HG02973 (cell line): Measurements from ENCODE around the gene PCNX2.

Source experiments
- ATAC-seq: cut with Tn5 transposase; IDR thresholded peaks from one replicate; pipeline ENCODE4 v1.9.1; 2021; ENCODE audit warnings: moderate library complexity; ENCODE audit not compliant: unreplicated experiment

PCNX2 gene

DNA sequence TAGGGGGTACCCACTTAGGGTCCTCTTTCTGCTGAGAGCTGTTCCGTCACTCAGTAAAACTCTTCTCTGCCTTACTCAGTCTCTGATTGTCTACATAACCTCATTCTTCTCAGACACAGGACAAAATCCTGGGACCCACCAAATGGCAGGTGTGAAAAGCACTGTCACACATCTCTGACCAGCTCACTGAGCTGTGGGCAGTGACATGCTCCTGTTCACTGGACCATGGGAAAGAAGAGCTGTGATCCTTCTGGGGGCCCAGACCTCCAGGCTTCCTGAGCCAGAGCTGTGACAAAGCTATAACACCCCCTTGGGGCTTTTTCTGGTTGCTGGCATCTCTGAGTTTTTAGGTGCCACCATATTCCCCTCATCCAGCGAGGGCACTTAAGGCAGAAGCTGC lies 229.4 kb downstream of the PCNX2 start:
- ATAC-seq = no peak

GRCh38 chr1:233065685-233066084 lies 229.8 kb downstream of the PCNX2 start:
- no peak for ATAC-seq

DNA sequence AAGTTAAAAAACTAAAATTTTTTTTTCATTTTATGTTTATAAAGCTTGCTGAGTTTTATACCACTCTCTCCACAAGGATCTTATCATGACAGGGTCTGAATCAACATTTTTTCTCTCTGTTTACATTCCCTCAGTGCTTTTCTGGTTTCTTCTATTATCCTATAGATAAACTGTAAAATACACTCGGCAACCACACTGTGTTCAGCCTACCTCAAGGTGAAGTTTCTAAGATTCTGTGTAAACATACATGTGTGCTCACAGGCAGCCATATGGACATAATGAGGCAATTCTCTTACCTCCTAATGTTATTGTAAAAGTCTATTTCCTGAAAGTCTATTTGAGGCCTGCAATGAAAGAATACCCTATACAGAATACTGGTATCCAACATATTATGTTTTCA lies 230.5 kb downstream of the PCNX2 start:
- ATAC-seq = no peak

GRCh38 chr1:233063462-233063861 lies 232.1 kb downstream of the PCNX2 start:
- no peak for ATAC-seq

GRCh38 chr1:233061265-233061664 lies 234.3 kb downstream of the PCNX2 start:
- no peak for ATAC-seq

GRCh38 chr1:233060461-233060994 lies 235.0 kb downstream of the PCNX2 start:
- no peak for ATAC-seq

DNA sequence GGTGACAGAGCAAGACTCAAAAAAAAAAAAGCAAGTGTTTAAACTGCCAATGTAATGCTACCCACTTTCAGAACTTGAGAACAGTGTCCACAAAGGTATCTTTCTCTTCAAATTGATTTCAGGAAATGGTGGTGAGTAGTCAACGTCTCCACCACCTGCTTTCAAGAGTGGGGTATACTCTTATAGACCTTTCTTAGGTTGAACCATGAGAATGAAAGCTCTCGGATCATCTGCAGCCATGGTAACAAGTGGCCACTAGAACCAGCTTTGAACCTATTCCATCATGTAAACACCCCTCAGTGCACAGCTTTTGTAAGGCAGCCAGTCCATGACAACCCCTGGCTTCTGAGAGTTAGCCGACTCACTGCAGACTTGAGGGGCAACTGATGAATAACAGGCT lies 237.7 kb downstream of the PCNX2 start:
- no peak for ATAC-seq

DNA sequence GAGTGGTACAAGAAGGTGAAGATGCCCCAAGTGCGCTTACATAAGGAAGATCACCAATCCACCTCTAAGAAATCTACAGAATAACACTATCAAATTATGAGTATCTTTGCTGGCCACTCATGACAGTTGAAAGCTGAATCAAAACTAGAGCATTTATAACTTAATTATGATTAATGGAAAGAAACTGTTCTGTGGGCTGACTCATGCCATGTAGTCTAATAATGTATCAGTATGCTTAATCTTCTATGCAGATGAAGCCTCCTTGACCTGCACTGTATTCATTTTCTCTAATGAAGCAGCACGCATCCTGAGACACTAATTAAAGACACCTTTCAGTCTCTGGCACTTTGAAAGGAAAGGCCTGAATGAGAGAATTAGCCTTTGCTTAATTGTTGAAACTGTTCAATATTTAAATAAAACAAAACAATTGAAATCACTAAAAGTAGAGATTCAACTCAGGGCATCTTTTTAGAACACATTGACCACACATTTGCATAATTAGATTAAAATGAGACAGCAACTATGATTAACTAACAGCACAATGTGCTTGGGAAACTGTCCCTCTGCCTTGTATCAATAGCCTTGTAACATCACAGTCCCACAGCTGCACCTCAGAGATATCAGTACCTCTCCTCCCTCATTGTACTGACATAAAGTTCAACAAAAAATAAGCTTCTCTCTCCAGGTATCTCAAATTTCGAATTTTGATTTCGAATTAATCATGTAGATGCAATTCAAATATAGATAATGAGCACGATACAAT lies 239.5 kb downstream of the PCNX2 start:
- no peak for ATAC-seq

DNA sequence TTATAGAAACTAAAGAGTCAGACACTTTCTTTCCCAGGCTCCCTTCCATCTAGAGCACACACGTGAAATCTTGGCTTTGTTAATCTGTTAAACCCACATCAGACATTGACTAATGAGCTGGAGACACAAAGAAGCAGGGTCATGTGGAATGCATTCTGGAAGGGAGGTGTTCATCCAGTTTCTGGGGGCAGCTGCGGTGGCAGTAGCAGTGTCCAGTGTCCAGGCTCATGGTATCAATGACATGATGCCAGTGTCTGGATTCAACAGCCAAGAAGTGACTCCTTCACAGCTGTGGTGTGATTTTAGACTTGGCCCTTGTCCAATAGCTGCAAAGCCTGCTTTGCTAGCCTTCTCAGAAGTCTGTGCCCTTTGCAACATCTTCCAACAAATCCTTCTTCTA lies 249.9 kb downstream of the PCNX2 start:
- ATAC-seq = no peak

DNA sequence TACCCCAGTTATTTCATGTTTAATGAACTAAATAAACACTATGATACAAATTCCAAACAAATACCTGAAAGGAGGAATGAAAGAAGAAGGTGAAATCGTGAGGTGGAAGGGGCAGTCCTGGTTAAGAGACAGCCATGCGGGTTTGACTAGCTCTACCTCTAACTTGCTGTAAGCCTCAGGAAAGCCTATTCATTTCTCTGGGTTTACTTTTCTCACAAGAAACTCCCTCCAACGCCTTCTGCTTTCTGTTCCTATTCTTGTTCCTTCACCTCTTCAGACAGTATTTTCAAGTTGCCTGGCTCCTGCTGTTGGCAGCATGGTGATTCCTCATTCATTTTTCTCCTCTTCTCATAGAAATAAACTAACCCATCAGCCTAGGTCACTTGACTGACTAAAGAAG lies 252.7 kb downstream of the PCNX2 start:
- ATAC-seq = no peak

DNA sequence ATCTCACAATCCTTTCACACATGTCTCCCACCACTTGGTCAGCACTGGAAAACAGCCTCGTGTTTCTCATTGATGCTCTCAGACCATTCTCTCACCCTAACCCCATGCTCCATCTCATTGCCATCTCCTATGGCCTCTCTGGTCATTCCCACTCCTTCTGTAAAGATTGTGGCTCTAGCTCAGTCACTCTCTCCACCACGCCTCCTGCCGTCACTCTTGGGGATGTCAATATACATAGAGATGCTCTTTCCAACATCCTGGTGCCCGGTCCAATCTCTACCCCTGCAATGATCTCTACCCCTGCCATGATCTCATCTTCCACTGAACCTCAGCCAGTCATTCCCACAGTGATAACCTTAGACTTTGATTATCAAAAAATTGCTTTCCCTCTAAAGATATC lies 255.0 kb downstream of the PCNX2 start:
- ATAC-seq = no peak

DNA sequence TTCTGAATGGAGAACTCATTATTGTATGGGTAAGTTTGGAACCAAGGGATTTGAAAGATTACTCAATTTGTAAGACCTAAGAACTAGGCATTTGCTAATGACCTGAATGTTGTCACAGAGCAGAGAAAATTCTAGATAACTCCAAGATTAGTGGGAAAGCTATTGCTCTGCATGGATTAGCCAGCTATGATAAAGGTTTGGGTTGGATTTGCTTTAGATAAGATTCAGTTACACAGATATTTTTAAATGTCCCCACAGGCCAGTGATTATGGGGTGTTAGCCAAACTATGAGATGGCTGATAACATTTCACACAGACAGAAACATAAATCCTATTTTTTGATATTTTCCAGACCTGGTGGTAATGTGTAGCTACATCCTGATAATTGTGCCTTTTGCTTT lies 256.9 kb downstream of the PCNX2 start:
- no peak for ATAC-seq

GRCh38 chr1:233037843-233038242 lies 257.7 kb downstream of the PCNX2 start:
- no peak for ATAC-seq

DNA sequence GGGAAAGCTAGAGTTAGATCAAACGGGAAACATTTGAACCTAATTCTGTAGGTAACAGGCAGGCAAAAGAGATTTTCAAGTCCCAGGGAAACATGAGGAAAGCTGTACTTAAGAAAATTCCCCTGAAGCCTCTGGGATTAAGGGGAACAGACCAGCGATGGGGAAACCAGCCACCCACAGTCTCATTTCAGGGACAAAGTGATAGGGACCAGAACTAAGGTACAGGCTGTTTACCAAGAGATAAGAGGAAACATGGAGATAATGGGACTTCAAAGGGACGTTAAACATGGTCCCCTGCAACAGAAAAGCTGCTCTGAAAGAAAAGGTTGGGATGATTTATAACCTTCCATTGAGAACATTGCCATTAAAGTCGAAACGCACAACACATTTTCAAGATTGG lies 260.7 kb downstream of the PCNX2 start:
- no peak for ATAC-seq

- no peak for ATAC-seq
Measured at GRCh38 chr1:233033361-233033760, 262.2 kb downstream of the PCNX2 start.

DNA sequence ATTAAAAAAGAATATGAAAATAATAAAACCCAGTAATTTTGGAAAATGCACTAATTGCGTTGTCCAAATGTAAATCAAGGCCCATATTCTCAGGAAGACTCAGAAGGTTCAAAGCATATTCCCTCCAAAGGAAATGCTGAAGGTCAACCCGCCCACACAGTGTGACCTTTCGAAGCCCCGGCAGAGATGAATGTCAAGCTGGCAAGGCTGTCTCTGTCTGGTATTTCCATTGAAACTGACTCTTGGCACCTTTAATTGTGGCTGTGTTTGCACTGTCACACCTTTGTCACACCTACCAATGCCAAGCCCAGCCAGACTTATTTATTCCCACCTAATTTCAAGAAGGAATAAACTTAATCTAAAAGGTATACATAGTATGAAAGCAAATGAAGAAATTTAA lies 262.6 kb downstream of the PCNX2 start:
- no peak for ATAC-seq

- no peak for ATAC-seq
Measured at GRCh38 chr1:233031521-233031920, 264.0 kb downstream of the PCNX2 start.

DNA sequence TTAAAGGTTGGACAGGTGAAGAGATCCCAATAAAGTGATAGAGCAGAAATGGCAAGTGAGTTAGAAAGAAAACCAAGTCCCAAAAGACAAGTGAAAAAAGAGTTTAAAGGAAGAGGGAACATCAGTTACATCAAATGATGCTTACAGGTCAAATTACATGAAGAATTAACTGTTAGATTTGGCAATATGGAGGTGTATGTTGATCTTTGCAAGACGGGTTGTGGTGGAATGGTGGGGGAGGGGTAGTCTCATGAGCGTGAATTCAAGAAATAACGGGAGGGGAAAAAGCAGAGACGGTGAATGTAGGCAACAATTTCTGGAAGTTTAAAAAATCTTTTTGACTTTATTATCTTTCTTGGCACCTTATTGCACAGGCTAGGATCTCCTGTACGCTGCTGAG lies 268.5 kb downstream of the PCNX2 start:
- no peak for ATAC-seq

DNA sequence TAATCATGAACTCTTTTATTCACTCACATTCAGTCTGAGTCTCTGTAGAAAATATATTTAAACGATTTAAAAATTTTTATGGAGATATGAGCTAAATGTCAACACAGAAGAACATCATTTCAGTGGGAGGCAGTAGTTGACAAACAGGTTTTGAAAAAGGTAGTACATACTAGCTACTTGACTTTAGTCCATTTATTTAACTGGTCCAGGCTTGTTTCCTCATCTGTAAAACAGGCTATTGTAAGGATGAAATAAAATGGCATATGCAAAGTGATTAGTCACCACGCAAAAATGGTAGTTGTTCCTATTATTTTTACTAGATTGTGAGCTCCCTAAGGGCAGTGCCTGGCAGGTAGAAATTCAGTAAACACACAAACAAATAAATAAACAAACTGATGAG lies 270.0 kb downstream of the PCNX2 start:
- no peak for ATAC-seq

- ATAC-seq = no peak
Measured at GRCh38 chr1:233025157-233025556, 270.4 kb downstream of the PCNX2 start.

- no peak for ATAC-seq
Measured at GRCh38 chr1:233024199-233024598, 271.3 kb downstream of the PCNX2 start.

GRCh38 chr1:233022246-233022645 lies 273.3 kb downstream of the PCNX2 start:
- ATAC-seq = no peak

- ATAC-seq = no peak
Measured at GRCh38 chr1:233020426-233020825, 275.1 kb downstream of the PCNX2 start.
